HFF-Myc (cell line): ENCODE measurements around the gene CORO2B.

Source experiments
- DNase-seq: peaks from one replicate; pipeline ENCODE4 v3.0.0-alpha.2; 2011; ENCODE audit warnings: low read depth; ENCODE audit errors: extremely low read depth
- H3K4me3 ChIP-seq: replicated peaks from 2 replicates; pipeline ENCODE4 v1.5.1; 2011; ENCODE audit warnings: low read depth, mild to moderate bottlenecking, control low read depth, low read length
- CTCF ChIP-seq: IDR thresholded peaks from 2 replicates; pipeline ENCODE4 v1.5.1; 2012; ENCODE audit warnings: mild to moderate bottlenecking, low read depth, low read length, control low read depth; ENCODE audit errors: missing control alignments

The CORO2B gene

GRCh38 chr15:68612979-68613740 is 34.4 kb downstream of the CORO2B start:
- no peak overlapping the region for H3K4me3 ChIP-seq
- DNase-seq = no peak
- no peak for TF ChIP-seq CTCF

GRCh38 chr15:68614286-68615035 is 35.7 kb downstream of the CORO2B start:
- no peak for TF ChIP-seq CTCF
- no peak overlapping the region for H3K4me3 ChIP-seq
- DNase-seq = no peak

GRCh38 chr15:68615301-68615700 is 36.5 kb downstream of the CORO2B start:
- DNase-seq = no peak
- H3K4me3 ChIP-seq = no peak overlapping the region
- no peak for TF ChIP-seq CTCF

- DNase-seq = no peak
- no peak overlapping the region for H3K4me3 ChIP-seq
- no peak for TF ChIP-seq CTCF
Observed at GRCh38 chr15:68615811-68616210, 37.0 kb downstream of the CORO2B start.

- DNase-seq = no peak
- TF ChIP-seq CTCF = no peak
- H3K4me3 ChIP-seq = no peak overlapping the region
Observed at GRCh38 chr15:68616397-68616796, 37.6 kb downstream of the CORO2B start.

GRCh38 chr15:68617001-68617400 is 38.2 kb downstream of the CORO2B start:
- no peak overlapping the region for H3K4me3 ChIP-seq
- no peak for TF ChIP-seq CTCF
- no peak for DNase-seq
